Neural progenitor cell (in vitro differentiated cells): ENCODE measurements around the gene LIPC.

Source experiments
- CTCF ChIP-seq: fragments of 200-600 bp; sonication (generic); IDR thresholded peaks from 2 replicates; pipeline ENCODE4 v1.5.1; 2017; ENCODE audit warnings: antibody characterized with exemption, mild to moderate bottlenecking
- EZH2 ChIP-seq: fragments of 200-600 bp; sonication (generic); IDR thresholded peaks from 2 replicates; pipeline ENCODE4 v1.6.1; 2017; ENCODE audit warnings: antibody characterized with exemption, mild to moderate bottlenecking, moderate library complexity

GRCh38 chr15:58442122-58442521, 10.3 kb downstream of the LIPC start:
- TF ChIP-seq CTCF (no peak), EZH2 (no peak)
